Peyer's patch (tissue), 4 donors: Measurements from ENCODE around the gene HRH1.

Source experiments
- CTCF ChIP-seq, 6 experiments: fragments of 450-650 bp in 4 of 6; fragments of 200-600 bp in 2 of 6; sonication (generic) in 1 of 6; IDR thresholded peaks; one replicate each; pipeline ENCODE4 v1.5.1; 2017 to 2019; ENCODE audit warnings: antibody characterized with exemption in 6 of 6, mild to moderate bottlenecking in 3 of 6, moderate library complexity in 1 of 6
- POLR2A ChIP-seq, 2 donors: fragments of 450-650 bp; IDR thresholded peaks; one replicate each; pipeline ENCODE4 v1.5.1; 2017; ENCODE audit warnings: antibody characterized with exemption in 2 of 2, mild to moderate bottlenecking in 2 of 2, moderate library complexity in 2 of 2

GRCh38 chr3:11120091-11120805 lies 34.0 kb upstream of the HRH1 start:
- TF ChIP-seq CTCF (IDR thresholded peaks at IDR 0.05), result no peak
- TF ChIP-seq POLR2A (IDR thresholded peaks at IDR 0.05), result no peak
